ENCODE results near the gene DCAF4.
"Not testable (repeated sequence)": the region's sequence is repeated elsewhere in the genome, so short reads cannot be mapped to it uniquely, and the experiment has no call there.

Gene DCAF4

GRCh38 chr14:72974661-72975060 lies 48.4 kb downstream of the DCAF4 start:
- ATAC-seq = no peak

DNA sequence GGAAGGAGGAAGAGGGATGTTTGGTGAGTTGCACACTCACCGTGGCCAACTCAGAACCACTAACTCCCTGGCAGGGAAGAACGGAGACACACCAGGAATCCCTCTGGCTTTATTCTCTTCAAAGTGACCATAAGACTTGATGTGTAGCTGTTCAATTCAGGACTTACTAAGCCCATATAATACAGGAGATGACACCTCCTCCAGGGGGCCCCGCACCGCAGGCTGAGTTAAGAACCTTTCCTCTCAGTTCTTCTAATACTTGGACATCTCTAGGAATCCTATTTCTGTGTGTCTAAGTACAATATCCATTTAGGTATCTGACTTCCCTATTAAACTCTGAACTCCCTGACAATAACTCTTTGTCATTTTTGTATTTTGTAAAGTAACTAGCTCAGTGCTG lies 49.5 kb downstream of the DCAF4 start:
- no peak for ATAC-seq

DNA sequence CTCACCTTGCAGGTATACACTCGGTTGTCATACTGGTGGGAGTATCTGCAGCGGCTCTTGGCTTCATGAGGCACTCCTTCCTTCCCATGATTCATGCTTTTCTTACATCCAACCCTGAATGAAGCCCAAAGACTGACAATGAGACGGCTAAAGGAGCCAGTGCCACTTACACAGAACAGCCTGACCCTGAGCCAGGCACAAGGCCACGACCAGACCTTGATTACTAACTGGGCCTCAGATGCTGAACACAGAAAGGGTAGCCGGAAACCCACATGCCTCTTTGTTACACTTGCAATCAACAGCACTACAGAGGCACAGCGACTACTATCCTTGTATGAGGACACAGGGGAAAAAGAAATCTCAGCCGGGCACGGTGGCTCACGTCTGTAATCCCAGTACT lies 52.6 kb downstream of the DCAF4 start:
- no peak for ATAC-seq

DNA sequence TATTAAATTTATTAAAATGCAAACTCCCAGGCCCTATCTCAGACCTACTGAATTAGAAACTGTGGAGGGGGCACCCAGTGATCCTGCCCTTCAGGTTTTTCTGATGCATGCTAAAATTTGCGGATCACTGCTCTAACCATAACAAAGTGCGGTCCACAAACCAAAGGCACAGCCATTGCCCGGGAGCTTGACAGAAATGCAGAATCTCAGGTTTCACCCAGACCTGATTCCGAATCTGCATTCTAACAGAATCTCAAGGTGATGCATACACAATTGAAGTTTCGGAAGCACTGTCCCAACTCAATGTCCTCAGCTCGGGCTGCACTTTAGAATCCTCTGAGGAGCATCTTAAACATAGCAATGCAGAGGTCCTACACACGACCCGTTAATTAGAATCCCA lies 54.6 kb downstream of the DCAF4 start:
- no peak for ATAC-seq

- no peak for ATAC-seq
These were observed 56.0 kb downstream of the DCAF4 start for GRCh38 chr14:72982146-72982708.

- ATAC-seq = no peak
These were observed 60.0 kb downstream of the DCAF4 start for GRCh38 chr14:72986214-72986613.

GRCh38 chr14:72986857-72987256 lies 60.6 kb downstream of the DCAF4 start:
- ATAC-seq = no peak

DNA sequence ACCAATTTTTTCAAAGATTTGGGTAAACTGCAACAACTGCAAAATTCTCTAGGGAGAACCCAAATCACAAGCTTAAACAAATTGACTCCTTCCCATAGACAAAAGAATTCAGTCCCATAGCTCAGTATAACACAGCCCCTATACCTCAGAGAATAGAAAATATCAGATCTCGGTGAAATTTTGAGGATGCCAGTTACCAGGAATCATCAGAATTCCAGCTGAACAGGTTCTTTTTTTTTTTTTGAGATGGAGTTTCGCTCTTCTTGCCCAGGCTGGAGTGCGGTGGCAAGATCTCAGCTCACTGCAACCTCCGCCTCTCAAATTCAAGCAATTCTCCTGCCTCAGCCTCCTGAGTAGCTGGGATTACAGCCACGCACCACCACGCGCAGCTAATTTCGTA lies 63.9 kb downstream of the DCAF4 start:
- ATAC-seq = no peak

- ATAC-seq = no peak
These were observed 70.7 kb downstream of the DCAF4 start for GRCh38 chr14:72996916-72997315.

GRCh38 chr14:72998252-72998903 lies 72.1 kb downstream of the DCAF4 start:
- ATAC-seq = no peak

GRCh38 chr14:72999316-72999715 lies 73.1 kb downstream of the DCAF4 start:
- ATAC-seq = no peak

DNA sequence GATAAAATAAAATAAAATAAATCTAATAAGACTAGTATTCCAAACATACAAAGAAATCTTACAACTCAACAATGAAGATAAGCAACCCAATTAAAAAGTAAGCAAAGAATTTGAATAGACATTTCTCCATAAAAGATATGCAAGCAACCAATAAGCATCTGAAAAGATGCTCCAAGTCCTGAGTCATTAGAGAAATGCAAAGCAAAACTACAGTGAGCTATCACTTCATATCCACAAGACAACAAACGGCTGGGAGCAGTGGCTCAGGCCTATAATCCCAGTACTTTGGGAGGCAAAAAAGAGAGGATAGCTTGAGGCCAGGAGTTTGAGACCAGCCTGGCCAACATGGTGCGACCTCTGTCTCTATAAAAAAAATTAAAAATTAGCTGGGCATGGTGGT lies 73.8 kb downstream of the DCAF4 start:
- ATAC-seq = no peak

- no peak for ATAC-seq
These were observed 77.4 kb downstream of the DCAF4 start for GRCh38 chr14:73003681-73004080.

DNA sequence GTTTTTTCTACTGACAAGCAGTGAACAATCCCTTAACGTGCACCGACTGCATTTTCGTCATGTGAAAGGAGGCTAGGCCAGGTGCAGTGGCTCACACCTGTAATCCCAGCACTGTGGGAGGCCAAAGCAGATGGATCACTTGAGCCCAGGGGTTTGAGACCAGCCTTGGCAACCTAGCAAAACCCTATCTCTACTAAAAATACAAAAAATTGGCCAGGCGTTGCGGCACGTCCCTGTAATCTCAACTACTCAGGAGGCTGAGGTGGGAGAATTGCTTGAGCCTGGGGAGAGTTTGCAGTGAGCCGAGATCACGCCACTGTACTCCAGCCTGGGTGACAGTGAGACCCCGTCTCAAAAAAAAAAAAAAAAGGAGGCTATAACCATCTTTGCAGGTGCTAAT lies 78.4 kb downstream of the DCAF4 start:
- not testable (repeated sequence) for ATAC-seq

DNA sequence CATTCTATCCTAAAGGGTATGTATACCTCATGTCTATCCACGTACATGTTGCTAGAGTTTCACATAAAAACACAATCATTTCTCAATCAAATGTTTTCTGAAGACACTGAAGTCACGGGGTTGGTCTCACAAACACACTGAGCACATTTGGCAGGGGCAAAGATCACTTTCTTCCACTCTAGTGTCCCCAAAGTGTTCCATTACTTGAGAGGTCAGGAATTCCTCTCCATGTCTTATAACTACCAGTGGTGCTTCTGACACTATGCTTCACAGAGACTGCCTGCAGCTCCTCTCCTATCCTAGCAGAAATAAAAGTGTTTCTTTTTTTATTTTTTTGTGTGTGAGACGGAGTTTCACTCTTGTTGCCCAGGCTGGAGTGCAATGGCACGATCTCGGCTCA lies 81.6 kb downstream of the DCAF4 start:
- ATAC-seq = no peak

DNA sequence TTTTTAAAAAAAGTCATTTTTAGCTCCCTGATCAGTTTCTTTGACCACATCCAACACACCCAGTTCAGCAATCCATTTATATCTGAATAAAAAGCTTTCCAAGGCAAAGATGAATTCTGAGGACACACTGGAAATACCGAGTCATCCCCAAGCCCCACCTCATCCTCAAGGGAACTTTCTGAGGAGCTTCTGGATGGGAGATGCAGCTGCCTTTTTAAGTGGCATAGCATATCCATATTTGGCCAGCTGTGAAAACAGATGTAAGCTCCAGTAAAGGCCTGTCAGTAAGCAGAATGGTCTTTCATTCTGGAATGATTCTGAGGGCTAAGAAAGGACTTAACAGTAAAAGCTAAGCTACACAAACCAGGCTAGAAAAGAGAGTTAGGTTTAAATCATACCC lies 82.2 kb downstream of the DCAF4 start:
- no peak for ATAC-seq
